CD14-positive monocyte (primary cell): ENCODE measurements around the gene LETM1. TPM values are rescaled to one million over a fixed set of nuclear protein-coding genes. Genes with fewer than 3 reads are reported as not detected.
A peak's percentile ranks its signal among the peaks of the same experiment; 100 is the strongest.

Experiments used
- DNase-seq, 3 donors: peaks; one replicate each; pipeline ENCODE4 v3.0.0-alpha.2; 2011 to 2022
- H2AFZ ChIP-seq: 2 replicates; pipeline ENCODE4 v1.6.0; 2012; ENCODE audit warnings: mild to moderate bottlenecking, low read depth, low read length, inconsistent platforms; ENCODE audit not compliant: insufficient read depth, poor library complexity, severe bottlenecking
- H3K27ac ChIP-seq, 2 donors: 1 replicate in 1 of 2; 2 replicates in 1 of 2; pipeline ENCODE4 v1.5.1; 2012 to 2013; ENCODE audit warnings: low read length in 2 of 2, control low read depth in 1 of 2, inconsistent platforms in 1 of 2, low read depth in 1 of 2, mild to moderate bottlenecking in 1 of 2
- H3K27me3 ChIP-seq, 2 donors: one replicate each; pipeline versions ENCODE4 v1.6.0 to v1.6.1; 2011 to 2013; ENCODE audit warnings: low read length in 2 of 2; ENCODE audit not compliant: control insufficient read depth in 2 of 2, insufficient read depth in 2 of 2
- H3K36me3 ChIP-seq, 2 donors: replicated peaks in 1 of 2; 1 replicate in 1 of 2; 2 replicates in 1 of 2; pipeline versions ENCODE4 v1.5.1 to v1.6.1; 2012 to 2013; ENCODE audit warnings: low read length in 2 of 2, control low read depth in 1 of 2, inconsistent platforms in 1 of 2, mild to moderate bottlenecking in 1 of 2; ENCODE audit not compliant: insufficient read depth in 2 of 2, control insufficient read depth in 1 of 2
- H3K4me1 ChIP-seq, 2 donors: 1 replicate in 1 of 2; 2 replicates in 1 of 2; pipeline versions ENCODE4 v1.5.1 to v1.6.1; 2012 to 2013; ENCODE audit warnings: low read length in 2 of 2, control low read depth in 1 of 2, inconsistent platforms in 1 of 2, mild to moderate bottlenecking in 1 of 2, moderate library complexity in 1 of 2; ENCODE audit not compliant: insufficient read depth in 2 of 2, control insufficient read depth in 1 of 2
- H3K4me2 ChIP-seq: replicated peaks from 2 replicates; pipeline ENCODE3; 2012; ENCODE audit warnings: low read length, moderate library complexity, mild to moderate bottlenecking; ENCODE audit not compliant: poor library complexity, severe bottlenecking; ENCODE audit errors: extremely low read depth
- H3K4me3 ChIP-seq, 3 experiments: fragments of 200-600 bp in 1 of 3; sonication (generic) in 1 of 3; replicated peaks in 1 of 3; 1 replicate in 2 of 3; 2 replicates in 1 of 3; pipeline ENCODE4 v1.5.1; 2011 to 2013; ENCODE audit warnings: low read length in 3 of 3, mild to moderate bottlenecking in 3 of 3, control low read depth in 2 of 3, low read depth in 2 of 3, inconsistent platforms in 1 of 3, moderate library complexity in 1 of 3
- H3K79me2 ChIP-seq: 2 replicates; pipeline ENCODE4 v1.6.0; 2012; ENCODE audit warnings: mild to moderate bottlenecking, control low read depth, inconsistent platforms, low read length, moderate library complexity; ENCODE audit not compliant: insufficient read depth
- H3K9ac ChIP-seq: 2 replicates; pipeline ENCODE4 v1.6.0; 2017; ENCODE audit warnings: low read length, mild to moderate bottlenecking; ENCODE audit not compliant: insufficient read depth, poor library complexity, severe bottlenecking
- H3K9me3 ChIP-seq, 2 donors: replicated peaks in 1 of 2; 1 replicate in 1 of 2; 2 replicates in 1 of 2; pipeline versions ENCODE4 v1.5.1 to v1.6.1; 2012 to 2013; ENCODE audit warnings: low read length in 2 of 2, control low read depth in 1 of 2; ENCODE audit not compliant: control insufficient read depth in 1 of 2, insufficient read depth in 1 of 2
- H4K20me1 ChIP-seq: 2 replicates; pipeline ENCODE4 v1.6.0; 2012; ENCODE audit warnings: mild to moderate bottlenecking, low read length, control low read depth, moderate library complexity; ENCODE audit not compliant: insufficient read depth
- H3K27ac Mint-ChIP-seq, 7 donors: one replicate each; pipeline ENCODE4 v1.8.0; 2020; ENCODE audit warnings: mild to moderate bottlenecking in 7 of 7, mixed read lengths in 7 of 7, moderate library complexity in 6 of 7, inconsistent platforms in 2 of 7
- H3K27me3 Mint-ChIP-seq, 3 donors: one replicate each; pipeline ENCODE4 v1.8.0; 2021 to 2022; ENCODE audit warnings: low read depth in 3 of 3, mild to moderate bottlenecking in 3 of 3, mixed read lengths in 3 of 3, moderate library complexity in 3 of 3, inconsistent platforms in 1 of 3
- H3K36me3 Mint-ChIP-seq, 2 donors: one replicate each; pipeline ENCODE4 v1.8.0; 2020; ENCODE audit warnings: mixed read lengths in 2 of 2, inconsistent platforms in 1 of 2, mild to moderate bottlenecking in 1 of 2
- H3K4me1 Mint-ChIP-seq: one replicate; pipeline ENCODE4 v1.8.0; 2020; ENCODE audit warnings: mild to moderate bottlenecking, mixed read lengths
- H3K4me3 Mint-ChIP-seq, 2 donors: one replicate each; pipeline ENCODE4 v1.8.0; 2020; ENCODE audit warnings: mild to moderate bottlenecking in 2 of 2, mixed read lengths in 2 of 2, moderate library complexity in 1 of 2
- H3K9me3 Mint-ChIP-seq, 7 donors: one replicate each; pipeline ENCODE4 v1.8.0; 2020 to 2022; ENCODE audit warnings: mixed read lengths in 7 of 7, mild to moderate bottlenecking in 6 of 7, moderate library complexity in 6 of 7, inconsistent platforms in 2 of 7
- WGBS: methylation state at CpG from one replicate; pipeline ENCODE4 v1.1.5; 2013; ENCODE audit warnings: missing lambda C conversion rate; ENCODE audit not compliant: insufficient coverage; 5-methylcytosine and 5-hydroxymethylcytosine counted together
- intact Hi-C, 2 donors: fragments of 100-400 bp; cut with micrococcal nuclease; formaldehyde crosslinking; loops; one replicate each; pipeline versions ENCODE4 v1.15.0 to v1.15.1; 2023
- polyA plus RNA-seq, 3 donors: library from polyadenylated mRNA; depleted of rRNA in 1 of 3; unstranded in 2 of 3; stranded (reverse) in 1 of 3; fragments of 300-500 nt in 2 of 3; fragments of >200 nt in 1 of 3; fragmentation: Illumina TruSeq in 2 of 3; gene quantifications; 1 replicate in 2 of 3; 2 replicates in 1 of 3; pipeline ENCODE4 v1.2.3, GENCODE V29; 2012 to 2021
- TF ChIP-seq, protein P1 (sequence below): fragments of 200-600 bp; IDR thresholded peaks from one replicate; pipeline ENCODE4 v1.8.0; 2022; ENCODE audit warnings: antibody characterized with exemption, mild to moderate bottlenecking

The LETM1 gene
- polyA plus RNA-seq, 3 donors = 6.2 to 18.6 (median 9.0) TPM

DNA sequence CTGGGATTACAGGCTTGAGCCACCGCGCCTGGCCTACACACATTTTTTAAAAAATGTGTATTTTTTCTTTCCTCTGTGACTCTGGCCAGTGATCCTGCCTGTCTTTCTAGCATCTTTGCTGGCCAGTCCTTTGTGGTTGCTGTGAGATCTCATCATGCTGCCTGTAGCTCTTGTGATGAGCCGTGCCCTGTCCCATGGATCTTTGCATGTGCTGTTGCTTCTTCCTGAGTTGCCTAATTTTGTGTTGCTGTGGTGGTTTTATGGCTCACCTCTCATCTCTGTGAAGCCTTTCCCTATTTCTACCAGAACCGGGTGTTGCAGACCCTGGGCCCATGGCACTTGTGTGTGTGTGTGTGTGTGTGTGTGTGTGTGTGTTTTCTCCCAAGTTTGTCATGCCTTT, 23.5 kb upstream of the LETM1 start:
- no peak overlapping the region for H3K4me2 ChIP-seq
- H4K20me1 ChIP-seq = no peaks in the 10 kb centered on the region
- H3K4me3 ChIP-seq = no peak overlapping the region
- no peak overlapping the region for H3K9ac ChIP-seq
- H3K4me1 Mint-ChIP-seq = peaks cover 34% of the 10 kb centered on the region
- H3K27me3 ChIP-seq = no peaks in the 10 kb centered on the region
- H2AFZ ChIP-seq = no peak overlapping the region
- TF ChIP-seq, protein P1, sequence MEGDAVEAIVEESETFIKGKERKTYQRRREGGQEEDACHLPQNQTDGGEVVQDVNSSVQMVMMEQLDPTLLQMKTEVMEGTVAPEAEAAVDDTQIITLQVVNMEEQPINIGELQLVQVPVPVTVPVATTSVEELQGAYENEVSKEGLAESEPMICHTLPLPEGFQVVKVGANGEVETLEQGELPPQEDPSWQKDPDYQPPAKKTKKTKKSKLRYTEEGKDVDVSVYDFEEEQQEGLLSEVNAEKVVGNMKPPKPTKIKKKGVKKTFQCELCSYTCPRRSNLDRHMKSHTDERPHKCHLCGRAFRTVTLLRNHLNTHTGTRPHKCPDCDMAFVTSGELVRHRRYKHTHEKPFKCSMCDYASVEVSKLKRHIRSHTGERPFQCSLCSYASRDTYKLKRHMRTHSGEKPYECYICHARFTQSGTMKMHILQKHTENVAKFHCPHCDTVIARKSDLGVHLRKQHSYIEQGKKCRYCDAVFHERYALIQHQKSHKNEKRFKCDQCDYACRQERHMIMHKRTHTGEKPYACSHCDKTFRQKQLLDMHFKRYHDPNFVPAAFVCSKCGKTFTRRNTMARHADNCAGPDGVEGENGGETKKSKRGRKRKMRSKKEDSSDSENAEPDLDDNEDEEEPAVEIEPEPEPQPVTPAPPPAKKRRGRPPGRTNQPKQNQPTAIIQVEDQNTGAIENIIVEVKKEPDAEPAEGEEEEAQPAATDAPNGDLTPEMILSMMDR = no peak
- 50% methylated on average over 2 of the region's 4 CpGs for WGBS
- H3K36me3 Mint-ChIP-seq = peaks cover 0 to 5% of the 10 kb centered on the region in 2 donors
- no peaks in the 10 kb centered on the region for H3K36me3 ChIP-seq
- H3K4me3 Mint-ChIP-seq = no peak overlapping the region
- peak overlapping the region in 1 of 2 donors; percentile 65 for H3K27ac ChIP-seq
- peak overlapping the region in 6 of 7 donors; percentile 16 to 66 (median 40) for H3K27ac Mint-ChIP-seq
- no peaks in the 10 kb centered on the region for H3K27me3 Mint-ChIP-seq
- peaks cover 5 to 6% of the 10 kb centered on the region in 2 donors for H3K4me1 ChIP-seq
- DNase-seq = no peak
- peaks cover 98% of the 10 kb centered on the region for H3K79me2 ChIP-seq
- intact Hi-C loops = loop anchor here in 1 of 2 donors (10.0 kb wide), 1 partner anchor 125 kb away; the partner anchor contains the start of gene NELFA
- H3K9me3 ChIP-seq = no peaks in the 10 kb centered on the region
- H3K9me3 Mint-ChIP-seq = peaks cover 0 to 3% (median 0%) of the 10 kb centered on the region in 7 donors

DNA sequence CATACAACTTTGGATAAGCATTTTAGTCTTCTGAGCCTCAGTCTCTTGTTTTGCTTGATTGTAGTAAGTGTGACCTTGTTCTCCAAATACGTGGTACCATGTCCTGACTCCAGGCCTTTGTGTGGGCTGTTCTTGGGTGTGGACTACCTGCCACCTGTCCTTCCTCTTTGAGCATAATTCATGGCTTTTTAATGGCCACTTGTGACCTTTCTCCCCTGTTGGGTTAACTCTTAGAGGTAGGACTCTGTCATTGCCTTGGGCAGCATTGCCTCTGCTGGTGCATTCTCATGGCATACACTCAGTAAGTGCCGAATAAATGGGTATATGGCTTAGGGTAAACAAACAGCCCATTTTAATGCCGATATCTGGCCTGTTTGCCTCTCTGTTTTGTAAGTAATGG, 18.2 kb upstream of the LETM1 start:
- H3K27ac Mint-ChIP-seq = peak overlapping the region in 4 of 7 donors; percentile 21 to 61 (median 44)
- H3K27me3 Mint-ChIP-seq = no peaks in the 10 kb centered on the region
- Histone ChIP-seq H3K36me3 (no peaks in the 10 kb centered on the region), H3K4me1 (peaks cover 19 to 30% of the 10 kb centered on the region in 2 donors), H3K27me3 (no peaks in the 10 kb centered on the region), H3K79me2 (peaks cover 72% of the 10 kb centered on the region), H3K9ac (no peak overlapping the region), H3K9me3 (no peaks in the 10 kb centered on the region), H2AFZ (no peak overlapping the region), H3K27ac (peak overlapping the region in 1 of 2 donors; percentile 36), H4K20me1 (no peaks in the 10 kb centered on the region), H3K4me3 (no peak overlapping the region), H3K4me2 (no peak overlapping the region)
- intact Hi-C loops = loop anchor here (5.0 to 10.0 kb wide), 3 partner anchors 131 to 627 kb away; partner anchors contain the start of genes CTBP1 (in 2 of the 2), FAM53A (in 1 of the 2) and NELFA (in 1 of the 2)
- H3K9me3 Mint-ChIP-seq = peaks cover 0 to 1% (median 0%) of the 10 kb centered on the region in 7 donors
- DNase-seq = no peak
- H3K4me3 Mint-ChIP-seq = no peak overlapping the region
- TF ChIP-seq, protein P1 = no peak
- H3K36me3 Mint-ChIP-seq = no peaks in the 10 kb centered on the region
- H3K4me1 Mint-ChIP-seq = peaks cover 43% of the 10 kb centered on the region
- 90% methylated on average over 3 of the region's 3 CpGs for WGBS
